ENCODE measurements around the gene CD63.
A peak's percentile ranks its signal among the peaks of the same experiment; 100 is the strongest.

Gene CD63

GRCh38 chr12:55721601-55722213 is 7.1 kb downstream of the CD63 start:
- no peak for DNase-seq (ENCODE audit: low spot score)
- in situ Hi-C loops (cut with MboI; ENCODE audit: low sequenced_read_pairs, unreplicated experiment) = no loop called here
- no peak for TF ChIP-seq CTCF (IDR thresholded peaks at IDR 0.05; ENCODE audit: borderline replicate concordance, control extremely low read depth, extremely low read depth, insufficient read depth, missing control alignments)

- DNase-seq (ENCODE audit: low spot score) = no peak
- in situ Hi-C loops (cut with MboI; ENCODE audit: low sequenced_read_pairs, unreplicated experiment) = no loop called here
- TF ChIP-seq CTCF (IDR thresholded peaks at IDR 0.05; ENCODE audit: borderline replicate concordance, control extremely low read depth, extremely low read depth, insufficient read depth, missing control alignments) = peak; percentile 35
These were observed 7.8 kb downstream of the CD63 start for GRCh38 chr12:55720894-55721444.

GRCh38 chr12:55720071-55720564 is 8.7 kb downstream of the CD63 start, which contains the start of gene RDH5:
TSS of gene RDH5 (plus strand) at chr12:55720393. CDS start at chr12:55721185, 792 bp downstream.
- no peak for TF ChIP-seq CTCF (IDR thresholded peaks at IDR 0.05; ENCODE audit: borderline replicate concordance, control extremely low read depth, extremely low read depth, insufficient read depth, missing control alignments)
- in situ Hi-C loops (cut with MboI; ENCODE audit: low sequenced_read_pairs, unreplicated experiment) = no loop called here
- no peak for DNase-seq (ENCODE audit: low spot score)

GRCh38 chr12:55719371-55719770 is 9.4 kb downstream of the CD63 start:
- in situ Hi-C loops (cut with MboI; ENCODE audit: low sequenced_read_pairs, unreplicated experiment) = no loop called here
- no peak for TF ChIP-seq CTCF (IDR thresholded peaks at IDR 0.05; ENCODE audit: borderline replicate concordance, control extremely low read depth, extremely low read depth, insufficient read depth, missing control alignments)
- no peak for DNase-seq (ENCODE audit: low spot score)

GRCh38 chr12:55718624-55719275 is 10.1 kb downstream of the CD63 start:
- no peak for TF ChIP-seq CTCF (IDR thresholded peaks at IDR 0.05; ENCODE audit: borderline replicate concordance, control extremely low read depth, extremely low read depth, insufficient read depth, missing control alignments)
- in situ Hi-C loops (cut with MboI; ENCODE audit: low sequenced_read_pairs, unreplicated experiment) = no loop called here
- no peak for DNase-seq (ENCODE audit: low spot score)

- DNase-seq (ENCODE audit: low spot score) = no peak
- in situ Hi-C loops (cut with MboI; ENCODE audit: low sequenced_read_pairs, unreplicated experiment) = no loop called here
- TF ChIP-seq CTCF (IDR thresholded peaks at IDR 0.05; ENCODE audit: borderline replicate concordance, control extremely low read depth, extremely low read depth, insufficient read depth, missing control alignments) = no peak
These were observed 10.8 kb downstream of the CD63 start for GRCh38 chr12:55718015-55718414.
